ENCODE measurements around the gene CASQ2.

CASQ2 gene

DNA sequence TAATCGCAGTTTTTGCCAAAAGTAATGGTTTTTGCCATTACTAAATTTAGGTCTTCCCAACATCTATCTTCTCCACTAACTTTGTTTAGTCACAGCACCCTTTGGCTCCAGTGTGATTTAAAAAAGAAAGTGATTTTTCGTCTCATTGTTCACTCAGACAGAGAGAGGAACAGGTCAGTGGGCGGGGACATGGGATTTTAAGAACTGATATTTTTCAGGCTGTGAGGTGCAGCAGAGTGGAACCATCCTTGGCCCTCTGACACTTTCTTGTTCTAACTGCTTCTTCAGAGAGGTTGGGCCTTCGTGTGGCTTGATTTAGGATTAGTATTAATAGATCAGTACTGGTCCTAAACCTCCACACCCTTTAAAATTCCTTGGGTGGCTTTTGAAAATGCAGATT lies 38.8 kb downstream of the CASQ2 start:
- no peak for DNase-seq (ENCODE audit: low read depth in 1 of 2, low spot score in 1 of 2)

DNA sequence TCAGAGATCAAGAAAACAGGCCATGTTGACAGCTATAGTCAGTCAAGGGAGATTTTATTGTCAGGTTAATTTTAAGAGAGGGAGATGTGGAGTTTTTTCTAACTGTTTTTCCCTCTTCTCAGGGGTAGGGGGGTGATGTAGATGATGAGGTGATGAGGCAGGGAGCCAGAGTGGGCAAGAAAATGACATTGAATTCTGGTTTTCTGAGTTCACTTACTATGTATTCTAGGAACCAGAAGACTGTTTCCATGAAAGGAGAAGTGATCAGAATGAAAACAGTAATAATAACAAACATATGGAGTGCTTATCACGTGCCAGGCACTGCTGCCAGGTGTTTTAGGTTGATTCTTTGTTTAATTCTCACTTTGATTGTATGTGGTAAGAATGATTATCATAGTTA lies 40.2 kb downstream of the CASQ2 start:
- no peak for DNase-seq (ENCODE audit: low read depth in 1 of 2, low spot score in 1 of 2)

GRCh38 chr1:115727706-115728249 lies 40.7 kb downstream of the CASQ2 start:
- no peak for DNase-seq (ENCODE audit: low read depth in 1 of 2, low spot score in 1 of 2)

DNA sequence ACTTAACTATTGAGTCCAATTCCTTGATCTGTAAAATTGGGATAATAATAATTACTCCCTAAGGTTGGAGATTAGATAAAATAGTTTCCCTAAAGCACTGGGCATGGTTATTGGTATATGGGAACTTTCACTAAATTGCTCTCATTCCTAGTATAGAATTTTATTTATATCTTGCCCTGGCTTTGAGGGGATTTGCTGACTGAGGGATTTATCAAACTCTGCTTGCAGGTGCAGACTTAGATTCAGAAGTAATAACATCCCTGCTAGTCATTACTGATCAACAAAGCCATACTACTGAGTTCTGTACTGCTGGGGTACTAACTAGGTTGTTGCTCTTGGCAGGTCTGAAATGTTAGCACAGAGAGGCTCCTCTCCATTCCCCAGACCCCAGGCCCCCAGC lies 41.9 kb downstream of the CASQ2 start:
- DNase-seq (ENCODE audit: low read depth in 1 of 2, low spot score in 1 of 2): no peak

DNA sequence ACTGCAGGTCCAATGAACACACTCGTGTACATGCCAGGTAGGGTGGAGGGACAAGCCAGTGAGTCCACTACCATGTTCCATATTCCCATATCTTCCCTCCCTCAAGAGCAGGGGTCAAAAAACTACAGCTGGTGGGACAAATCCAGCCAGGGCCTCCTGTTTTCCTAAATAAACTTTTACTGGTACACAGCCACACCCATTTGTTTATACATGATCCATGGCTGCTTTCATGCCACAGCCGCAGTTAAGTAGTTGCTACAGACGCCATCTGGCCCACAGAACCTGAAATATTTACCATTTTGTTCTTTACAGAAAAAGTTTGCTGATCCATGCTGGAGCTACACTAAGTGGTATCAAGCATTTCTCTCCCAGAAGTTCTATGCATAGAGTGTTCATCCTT lies 42.4 kb downstream of the CASQ2 start:
- no peak for DNase-seq (ENCODE audit: low read depth in 1 of 2, low spot score in 1 of 2)

- DNase-seq (ENCODE audit: low read depth in 1 of 2, low spot score in 1 of 2): no peak
Observed at GRCh38 chr1:115725600-115725999, 42.9 kb downstream of the CASQ2 start.

GRCh38 chr1:115723756-115724155 lies 44.8 kb downstream of the CASQ2 start:
- DNase-seq (ENCODE audit: low read depth in 1 of 2, low spot score in 1 of 2): no peak

GRCh38 chr1:115722221-115722620 lies 46.3 kb downstream of the CASQ2 start:
- DNase-seq (ENCODE audit: low read depth in 1 of 2, low spot score in 1 of 2): no peak

GRCh38 chr1:115719285-115719684 lies 49.2 kb downstream of the CASQ2 start:
- DNase-seq (ENCODE audit: low read depth in 1 of 2, low spot score in 1 of 2): no peak

GRCh38 chr1:115718011-115718754 lies 50.3 kb downstream of the CASQ2 start:
- no peak for DNase-seq (ENCODE audit: low read depth in 1 of 2, low spot score in 1 of 2)

DNA sequence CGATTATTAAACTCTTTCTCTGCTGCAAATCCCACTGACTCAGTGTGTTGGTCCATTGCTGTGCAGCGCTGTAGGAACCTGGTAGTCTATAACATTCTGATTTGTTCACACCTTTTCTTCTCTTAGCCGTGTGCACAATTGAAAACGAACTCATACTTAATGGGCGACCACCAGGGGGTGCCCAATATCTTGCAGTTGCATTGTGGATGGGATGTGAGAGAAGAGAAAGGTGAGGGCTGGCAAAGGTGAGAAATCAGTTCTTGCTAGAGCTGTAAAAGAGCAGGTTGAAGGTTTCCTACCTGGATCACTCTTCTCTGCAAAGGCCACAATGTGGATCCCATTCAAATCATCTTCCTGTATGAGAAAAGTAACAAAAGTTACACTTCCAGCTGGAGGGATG lies 51.0 kb downstream of the CASQ2 start:
- DNase-seq (ENCODE audit: low read depth in 1 of 2, low spot score in 1 of 2): no peak

GRCh38 chr1:115714572-115715141 lies 53.9 kb downstream of the CASQ2 start:
- no peak for DNase-seq (ENCODE audit: low read depth in 1 of 2, low spot score in 1 of 2)

DNA sequence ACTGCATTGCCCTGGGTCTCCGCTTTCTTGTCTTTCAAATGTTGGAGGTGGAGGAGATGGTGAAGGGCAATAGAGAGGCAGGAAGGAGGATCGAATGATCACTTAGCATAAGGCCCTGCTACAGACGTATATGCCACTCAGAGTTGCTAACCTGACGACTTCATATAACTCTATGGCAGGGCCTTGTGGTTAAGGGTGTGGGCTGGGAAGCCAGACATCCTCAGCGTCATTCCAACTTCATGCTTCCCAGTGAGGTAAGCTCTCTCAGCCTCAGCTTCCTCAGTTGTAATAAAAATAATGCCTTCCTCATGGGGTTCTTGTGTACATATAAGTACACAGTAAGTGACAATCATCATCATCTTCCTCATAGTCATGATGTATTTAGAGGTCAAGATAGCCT lies 54.6 kb downstream of the CASQ2 start:
- no peak for DNase-seq (ENCODE audit: low read depth in 1 of 2, low spot score in 1 of 2)

DNA sequence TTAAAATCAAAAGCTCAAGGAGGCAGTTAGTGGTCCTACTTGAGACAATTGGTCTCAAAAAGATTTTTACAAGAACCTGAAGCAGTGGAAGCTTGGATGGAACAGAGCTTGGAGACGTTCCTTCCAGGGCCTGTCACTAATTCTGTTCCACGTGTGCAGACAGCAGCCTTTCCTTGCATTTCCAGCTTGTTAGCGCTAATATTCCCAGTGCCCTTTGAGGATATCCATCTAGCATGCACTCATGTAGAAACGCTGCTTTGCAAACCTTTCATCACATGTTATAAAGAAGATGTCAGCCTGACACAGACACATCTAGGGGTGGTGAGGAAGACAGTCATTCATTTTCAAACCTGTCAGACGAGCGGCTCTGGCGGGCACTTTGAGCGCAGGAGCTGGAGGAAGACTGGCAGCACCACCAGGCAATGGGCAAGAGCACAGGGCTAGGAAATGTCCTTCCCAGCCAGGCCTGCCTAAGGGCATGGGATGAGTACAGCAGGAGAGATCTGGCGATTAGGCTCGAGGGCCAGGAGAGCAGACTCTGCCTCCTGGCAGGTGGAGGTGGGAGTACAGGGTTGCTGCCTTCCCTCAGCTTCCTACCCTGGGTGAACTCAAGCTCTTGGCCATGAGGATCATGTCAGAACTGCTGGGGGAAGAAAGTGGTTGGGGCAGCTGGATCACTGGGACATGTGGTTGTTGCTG lies 55.5 kb downstream of the CASQ2 start:
- no peak for DNase-seq (ENCODE audit: low read depth in 1 of 2, low spot score in 1 of 2)

DNA sequence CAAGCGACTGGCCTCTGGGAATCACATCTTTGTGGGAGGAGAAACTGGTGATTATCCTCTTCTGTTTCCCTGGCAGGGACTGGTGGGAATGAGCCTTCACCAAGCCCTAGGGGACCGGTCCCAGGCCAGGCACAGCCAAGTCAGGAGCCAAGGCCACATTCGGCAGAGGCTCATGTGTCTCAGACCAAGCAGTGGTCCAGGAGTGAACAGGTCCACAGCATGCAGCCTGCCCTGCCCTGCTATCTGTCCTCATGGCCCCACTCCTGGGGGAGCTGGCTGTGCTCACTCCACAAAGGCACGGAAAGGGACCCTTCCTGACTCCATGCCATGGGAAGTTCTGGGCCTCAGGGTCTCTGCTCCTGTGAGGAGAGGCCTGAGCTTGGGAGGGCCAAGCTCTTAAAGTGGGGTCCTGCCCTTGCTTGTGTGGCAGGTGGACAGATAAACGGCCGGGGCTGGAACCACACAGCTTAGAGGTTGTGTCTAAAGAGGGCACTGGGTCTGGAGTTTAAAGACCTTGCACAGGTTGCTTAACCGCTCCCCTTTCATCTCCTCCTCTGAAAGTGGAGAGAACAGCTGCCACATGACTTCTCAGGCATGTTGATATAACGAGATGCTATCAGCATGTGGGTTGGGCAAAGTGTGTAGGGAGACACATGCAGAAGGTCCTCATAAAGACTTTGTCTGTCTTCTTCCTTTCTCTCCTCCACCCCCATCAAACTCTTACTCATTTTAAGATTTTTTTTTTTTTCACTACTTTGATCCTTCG lies 57.5 kb downstream of the CASQ2 start:
- DNase-seq (ENCODE audit: low read depth in 1 of 2, low spot score in 1 of 2): no peak

- DNase-seq (ENCODE audit: low read depth in 1 of 2, low spot score in 1 of 2): no peak
Observed at GRCh38 chr1:115706587-115707425, 61.7 kb downstream of the CASQ2 start.

GRCh38 chr1:115705963-115706362 lies 62.6 kb downstream of the CASQ2 start:
- DNase-seq (ENCODE audit: low read depth in 1 of 2, low spot score in 1 of 2): no peak

DNA sequence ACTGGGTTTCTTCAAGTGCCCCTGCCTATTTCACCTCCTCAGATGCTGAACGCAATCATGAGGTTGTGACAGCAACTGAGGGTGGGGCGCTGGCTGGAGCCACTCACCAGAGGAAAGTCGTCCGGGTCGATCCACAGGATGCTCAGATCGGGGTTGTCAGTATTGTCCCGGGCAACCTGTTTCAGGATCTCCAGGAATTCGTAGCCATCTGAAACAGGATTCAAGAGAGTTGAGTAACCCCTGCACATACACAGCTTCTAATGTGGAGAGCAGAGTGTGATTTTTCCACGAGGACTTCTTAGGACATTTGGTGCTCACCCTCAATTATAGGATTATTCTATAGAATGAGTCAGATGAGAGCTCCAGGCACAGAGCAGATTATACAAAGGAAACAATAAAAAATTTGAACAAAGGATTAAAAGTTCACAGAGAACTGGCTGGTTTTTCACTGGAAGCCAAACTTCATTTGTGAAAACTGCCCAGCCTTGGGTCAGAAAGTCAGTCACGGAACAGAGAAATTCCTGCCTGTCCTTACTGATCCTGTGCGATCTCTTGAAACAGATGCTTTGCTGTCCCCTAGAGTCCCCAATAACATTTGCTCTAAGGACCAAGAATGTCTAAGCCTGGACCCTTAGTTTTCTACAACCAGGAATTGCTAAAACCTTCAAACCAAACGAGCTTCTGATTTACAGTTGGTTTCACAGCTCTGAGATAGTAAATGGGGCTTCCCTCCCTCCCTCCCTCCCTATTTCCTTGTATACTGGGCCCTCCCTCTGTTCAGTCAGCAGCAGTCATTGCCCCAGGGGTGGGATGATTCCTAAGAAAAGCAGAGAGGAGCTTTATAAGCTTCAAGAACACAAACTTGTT lies 63.2 kb downstream of the CASQ2 start:
- DNase-seq (ENCODE audit: low read depth in 1 of 2, low spot score in 1 of 2): no peak

- no peak for DNase-seq (ENCODE audit: low read depth in 1 of 2, low spot score in 1 of 2)
Observed at GRCh38 chr1:115702959-115703358, 65.6 kb downstream of the CASQ2 start.

GRCh38 chr1:115701090-115701489 lies 67.4 kb downstream of the CASQ2 start:
- DNase-seq (ENCODE audit: low read depth in 1 of 2, low spot score in 1 of 2): no peak

Data from activated T-helper 1 cell treated with anti-CD3 and anti-CD28 coated beads, Interleukin-2, amount 50 U/mL, for 16 hours (primary cell).